SK-N-SH (cell line): ENCODE measurements around the gene TRAPPC3.

Experiments
- EP300 ChIP-seq, 2 experiments: IDR thresholded peaks; 2 replicates each; pipeline versions ENCODE4 v1.4.0 to v1.6.1; 2012; ENCODE audit warnings: borderline replicate concordance in 1 of 2, low read depth in 1 of 2, low read length in 1 of 2
- EZH2phosphoT487 ChIP-seq: fragments of 200-600 bp; sonication (generic); IDR thresholded peaks from 2 replicates; pipeline ENCODE4 v1.6.1; 2017; ENCODE audit warnings: low read depth, mixed run types, mild to moderate bottlenecking, antibody characterized with exemption, moderate library complexity, borderline replicate concordance
- NFIC ChIP-seq: IDR thresholded peaks from 2 replicates; pipeline ENCODE4 v1.4.0; 2012; ENCODE audit warnings: borderline replicate concordance
- NRF1 ChIP-seq: IDR thresholded peaks from 2 replicates; pipeline ENCODE4 v1.6.1; 2012; ENCODE audit warnings: low read depth, mild to moderate bottlenecking, low read length
- POLR2AphosphoS5 ChIP-seq: IDR thresholded peaks from 2 replicates; pipeline ENCODE4 v1.6.1; 2012; ENCODE audit warnings: low read depth, low read length
- RAD21 ChIP-seq: IDR thresholded peaks from 2 replicates; pipeline ENCODE4 v1.6.1; 2012; ENCODE audit warnings: mild to moderate bottlenecking, low read length
- RFX5 ChIP-seq: IDR thresholded peaks from 2 replicates; pipeline ENCODE4 v1.6.1; 2012; ENCODE audit warnings: mild to moderate bottlenecking, improper control_type of control experiment, low read length
- TF ChIP-seq, protein P1 (sequence below): fragments of 200-600 bp; sonication (generic); IDR thresholded peaks from 2 replicates; pipeline ENCODE4 v1.6.1; 2017; ENCODE audit warnings: antibody characterized with exemption, mild to moderate bottlenecking, moderate library complexity
- TF ChIP-seq, protein P2 (sequence below): fragments of 150-350 bp; IDR thresholded peaks from 2 replicates; pipeline ENCODE4 v1.6.1; 2017; ENCODE audit warnings: antibody characterized with exemption, low read length, low read depth, borderline replicate concordance

DNA sequence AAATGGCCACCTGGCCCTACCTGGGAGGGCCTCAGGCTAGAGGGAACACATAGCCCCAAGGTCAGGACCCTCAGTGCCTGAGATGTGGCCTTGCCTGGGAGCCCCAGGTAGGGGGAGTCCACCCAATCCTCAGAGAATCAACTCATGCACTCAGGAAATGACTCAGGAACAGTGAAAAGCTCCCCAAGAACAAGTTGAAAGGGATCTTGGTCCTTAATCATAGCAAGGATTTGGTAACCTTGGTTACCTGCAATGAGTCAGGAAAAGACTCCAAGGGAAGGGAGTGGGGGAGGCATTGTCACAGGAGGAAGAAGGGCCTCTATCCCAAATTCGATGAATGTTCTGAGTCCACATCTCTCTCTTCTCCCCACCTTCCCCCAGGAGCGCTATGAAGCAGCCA, 23.7 kb upstream of the TRAPPC3 start:
- TF ChIP-seq, protein P1, sequence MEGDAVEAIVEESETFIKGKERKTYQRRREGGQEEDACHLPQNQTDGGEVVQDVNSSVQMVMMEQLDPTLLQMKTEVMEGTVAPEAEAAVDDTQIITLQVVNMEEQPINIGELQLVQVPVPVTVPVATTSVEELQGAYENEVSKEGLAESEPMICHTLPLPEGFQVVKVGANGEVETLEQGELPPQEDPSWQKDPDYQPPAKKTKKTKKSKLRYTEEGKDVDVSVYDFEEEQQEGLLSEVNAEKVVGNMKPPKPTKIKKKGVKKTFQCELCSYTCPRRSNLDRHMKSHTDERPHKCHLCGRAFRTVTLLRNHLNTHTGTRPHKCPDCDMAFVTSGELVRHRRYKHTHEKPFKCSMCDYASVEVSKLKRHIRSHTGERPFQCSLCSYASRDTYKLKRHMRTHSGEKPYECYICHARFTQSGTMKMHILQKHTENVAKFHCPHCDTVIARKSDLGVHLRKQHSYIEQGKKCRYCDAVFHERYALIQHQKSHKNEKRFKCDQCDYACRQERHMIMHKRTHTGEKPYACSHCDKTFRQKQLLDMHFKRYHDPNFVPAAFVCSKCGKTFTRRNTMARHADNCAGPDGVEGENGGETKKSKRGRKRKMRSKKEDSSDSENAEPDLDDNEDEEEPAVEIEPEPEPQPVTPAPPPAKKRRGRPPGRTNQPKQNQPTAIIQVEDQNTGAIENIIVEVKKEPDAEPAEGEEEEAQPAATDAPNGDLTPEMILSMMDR = no peak
- TF ChIP-seq RFX5 (no peak), NFIC (no peak), EZH2phosphoT487 (no peak), POLR2AphosphoS5 (no peak), RAD21 (no peak), EP300 (IDR thresholded peaks at IDR 0.05; ENCODE audit: borderline replicate concordance in 1 of 2, low read depth in 1 of 2, low read length in 1 of 2) (no peak), NRF1 (no peak)
- TF ChIP-seq, protein P2, sequence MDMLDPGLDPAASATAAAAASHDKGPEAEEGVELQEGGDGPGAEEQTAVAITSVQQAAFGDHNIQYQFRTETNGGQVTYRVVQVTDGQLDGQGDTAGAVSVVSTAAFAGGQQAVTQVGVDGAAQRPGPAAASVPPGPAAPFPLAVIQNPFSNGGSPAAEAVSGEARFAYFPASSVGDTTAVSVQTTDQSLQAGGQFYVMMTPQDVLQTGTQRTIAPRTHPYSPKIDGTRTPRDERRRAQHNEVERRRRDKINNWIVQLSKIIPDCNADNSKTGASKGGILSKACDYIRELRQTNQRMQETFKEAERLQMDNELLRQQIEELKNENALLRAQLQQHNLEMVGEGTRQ = no peak
